ENCODE data around the gene TSR3.

The TSR3 gene

GRCh38 chr16:1305823-1306222, 45.9 kb downstream of the TSR3 start:
- no peak for DNase-seq

- no peak for DNase-seq
Observed at GRCh38 chr16:1301562-1301961, 50.1 kb downstream of the TSR3 start.

- no peak for DNase-seq
Observed at GRCh38 chr16:1300664-1301476, 50.8 kb downstream of the TSR3 start.

- no peak for DNase-seq
Observed at GRCh38 chr16:1299868-1300203, 51.8 kb downstream of the TSR3 start.
